ENCODE data around the gene WAPL. TPM values are rescaled to one million over a fixed set of nuclear protein-coding genes. Genes with fewer than 3 reads are reported as not detected.

WAPL gene
- polyA plus RNA-seq, 1 experiment: 24.5 TPM

DNA sequence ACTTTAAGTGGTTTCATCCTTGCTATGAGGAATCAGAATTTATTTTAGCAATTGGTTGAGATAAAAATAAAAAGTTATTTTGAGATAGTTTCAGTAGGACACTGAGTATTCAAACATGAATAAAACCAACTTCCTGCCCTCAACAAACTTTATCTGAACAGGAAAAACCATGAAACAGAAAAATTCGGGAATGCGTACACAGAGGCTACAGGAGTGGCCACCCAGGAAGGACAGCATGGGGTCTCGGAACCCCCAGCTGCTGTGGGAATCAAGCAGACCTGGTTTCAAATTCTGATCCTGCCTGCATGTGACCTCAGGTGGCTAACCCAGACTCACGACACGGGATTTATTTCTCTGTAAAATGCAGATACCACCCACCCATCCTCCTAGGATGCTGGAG lies 106.0 kb downstream of the WAPL start:
- Histone ChIP-seq H3K4me3 (ENCODE audit: low read depth, low read length) (no peak overlapping the region), H3K27ac (ENCODE audit: low read depth, low read length) (no peak overlapping the region), H3K27me3 (ENCODE audit: control insufficient read depth, insufficient read depth, low read length) (no peaks in the 10 kb centered on the region), H3K9me3 (ENCODE audit: control insufficient read depth, insufficient read depth, low read length) (no peaks in the 10 kb centered on the region; the same call in 1 of the 2 replicates)
- DNase-seq (ENCODE audit: low read depth, low spot score): no peak
- ChIA-PET POLR2A (no interaction called here), CTCF (no interaction called here)
- TF ChIP-seq, protein P1, sequence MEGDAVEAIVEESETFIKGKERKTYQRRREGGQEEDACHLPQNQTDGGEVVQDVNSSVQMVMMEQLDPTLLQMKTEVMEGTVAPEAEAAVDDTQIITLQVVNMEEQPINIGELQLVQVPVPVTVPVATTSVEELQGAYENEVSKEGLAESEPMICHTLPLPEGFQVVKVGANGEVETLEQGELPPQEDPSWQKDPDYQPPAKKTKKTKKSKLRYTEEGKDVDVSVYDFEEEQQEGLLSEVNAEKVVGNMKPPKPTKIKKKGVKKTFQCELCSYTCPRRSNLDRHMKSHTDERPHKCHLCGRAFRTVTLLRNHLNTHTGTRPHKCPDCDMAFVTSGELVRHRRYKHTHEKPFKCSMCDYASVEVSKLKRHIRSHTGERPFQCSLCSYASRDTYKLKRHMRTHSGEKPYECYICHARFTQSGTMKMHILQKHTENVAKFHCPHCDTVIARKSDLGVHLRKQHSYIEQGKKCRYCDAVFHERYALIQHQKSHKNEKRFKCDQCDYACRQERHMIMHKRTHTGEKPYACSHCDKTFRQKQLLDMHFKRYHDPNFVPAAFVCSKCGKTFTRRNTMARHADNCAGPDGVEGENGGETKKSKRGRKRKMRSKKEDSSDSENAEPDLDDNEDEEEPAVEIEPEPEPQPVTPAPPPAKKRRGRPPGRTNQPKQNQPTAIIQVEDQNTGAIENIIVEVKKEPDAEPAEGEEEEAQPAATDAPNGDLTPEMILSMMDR (IDR thresholded peaks at IDR 0.05; ENCODE audit: low read depth, low read length): no peak

DNA sequence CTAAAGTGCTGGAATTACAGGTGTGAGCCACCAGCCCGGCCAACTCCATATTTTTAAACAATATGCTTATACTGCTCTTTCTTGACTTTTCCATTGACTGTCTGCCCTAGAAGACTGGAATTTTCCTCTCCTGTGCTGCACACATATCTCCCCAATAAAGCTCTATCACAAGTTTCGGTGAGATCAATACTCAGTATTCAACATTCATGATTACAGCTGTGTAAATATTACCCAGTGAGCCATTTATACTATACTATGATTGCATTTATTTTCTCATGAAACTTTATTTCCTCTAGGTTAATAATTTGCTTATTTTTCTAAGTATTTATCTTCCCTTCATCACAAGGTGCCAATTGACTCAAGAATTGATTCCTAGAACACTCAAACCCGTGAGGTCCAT lies 106.5 kb downstream of the WAPL start:
- H3K4me3 ChIP-seq (ENCODE audit: low read depth, low read length): no peak overlapping the region
- POLR2A ChIA-PET: no interaction called here
- TF ChIP-seq, protein P1 (IDR thresholded peaks at IDR 0.05; ENCODE audit: low read depth, low read length): no peak

DNA sequence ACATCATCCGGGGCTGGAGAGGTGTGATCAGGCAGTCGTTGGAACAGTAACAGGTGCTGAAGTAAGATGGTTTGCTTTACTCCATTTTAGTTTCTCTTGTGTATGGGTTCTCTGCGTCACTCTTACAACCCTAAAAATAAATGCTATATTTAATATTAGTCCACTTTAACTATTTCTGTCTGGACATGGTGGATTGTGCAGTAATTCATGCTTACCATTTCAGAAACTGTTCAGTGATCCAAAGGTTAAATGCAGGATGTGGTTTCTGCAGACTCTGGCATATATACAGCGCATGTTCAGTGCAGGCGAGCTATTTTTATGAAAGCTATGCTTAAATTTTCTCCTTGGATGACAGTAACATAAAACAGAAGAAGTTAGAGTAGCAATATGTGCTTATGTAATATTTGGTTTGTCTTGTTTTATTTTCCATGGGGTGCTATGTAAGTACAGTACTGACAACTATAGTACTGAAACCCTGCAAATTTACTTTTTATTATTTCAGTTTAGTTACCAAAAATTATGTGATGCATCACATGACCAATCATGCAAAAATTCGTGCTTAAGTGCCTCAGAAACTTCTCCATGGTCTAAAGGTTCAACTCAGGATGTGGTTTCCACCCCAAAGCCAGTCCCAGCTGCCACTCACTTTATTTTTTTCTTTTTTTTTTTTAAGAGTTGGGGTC lies 108.4 kb downstream of the WAPL start:
- H3K27ac ChIP-seq (ENCODE audit: low read depth, low read length): no peak overlapping the region
- no peaks in the 10 kb centered on the region; the same call in 1 of the 2 replicates for H3K9me3 ChIP-seq (ENCODE audit: control insufficient read depth, insufficient read depth, low read length)
- ChIA-PET CTCF (interaction anchor here (0.9 kb wide), 1 partner anchor 13 kb away, joined by 3 read pairs; no protein-coding TSS in a partner anchor), POLR2A (no interaction called here)
- DNase-seq (ENCODE audit: low read depth, low spot score): no peak
- TF ChIP-seq, protein P1 (IDR thresholded peaks at IDR 0.05; ENCODE audit: low read depth, low read length): no peak
- no peak overlapping the region for H3K4me3 ChIP-seq (ENCODE audit: low read depth, low read length)
- no peaks in the 10 kb centered on the region for H3K27me3 ChIP-seq (ENCODE audit: control insufficient read depth, insufficient read depth, low read length)

More for the DNA sequence above, 106.5 kb downstream of the WAPL start:
- CTCF ChIA-PET: no interaction called here
- Histone ChIP-seq H3K27me3 (ENCODE audit: control insufficient read depth, insufficient read depth, low read length) (no peaks in the 10 kb centered on the region), H3K27ac (ENCODE audit: low read depth, low read length) (no peak overlapping the region), H3K9me3 (ENCODE audit: control insufficient read depth, insufficient read depth, low read length) (no peaks in the 10 kb centered on the region; the same call in 1 of the 2 replicates)
- DNase-seq (ENCODE audit: low read depth, low spot score): no peak

DNA sequence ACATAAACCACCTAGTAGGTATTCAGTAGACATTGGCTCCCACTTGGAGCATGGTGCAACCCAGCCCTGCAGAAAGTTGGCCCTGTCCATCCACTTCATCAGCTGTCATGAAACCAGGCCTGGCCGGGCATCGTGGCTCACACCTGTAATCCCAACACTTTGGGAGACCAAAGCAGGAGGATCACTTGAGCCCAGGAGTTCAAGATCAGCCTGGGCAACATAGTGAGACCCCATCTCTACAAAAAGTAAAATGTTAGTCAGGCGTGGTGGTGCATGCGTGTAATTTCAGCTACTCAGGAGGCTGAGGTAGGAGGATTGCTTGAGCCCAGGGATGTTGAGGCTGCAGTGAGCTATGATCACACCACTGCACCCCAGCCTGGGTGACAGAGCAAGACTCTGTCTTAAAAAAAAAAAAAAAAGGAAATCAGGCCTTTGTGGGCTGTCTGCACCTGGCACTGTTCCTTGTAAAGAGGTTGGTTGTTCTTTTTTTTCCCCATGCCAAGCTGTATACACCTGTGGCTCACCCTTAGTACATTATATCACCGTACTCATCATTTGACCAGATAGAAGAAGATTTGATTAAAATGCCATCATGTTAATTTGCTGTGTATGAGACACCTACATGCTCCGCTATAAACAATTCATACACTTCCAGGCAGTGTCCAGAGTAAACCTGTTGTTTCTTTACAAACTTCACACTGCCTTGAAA lies 109.6 kb downstream of the WAPL start:
- TF ChIP-seq, protein P1 (IDR thresholded peaks at IDR 0.05; ENCODE audit: low read depth, low read length): no peak
- no peak for DNase-seq (ENCODE audit: low read depth, low spot score)
- CTCF ChIA-PET: interaction anchor here (0.6 to 2.4 kb wide), 3 partner anchors 11 to 26 kb away, joined by 3 to 10 read pairs (median 6); no protein-coding TSS in a partner anchor
- POLR2A ChIA-PET: no interaction called here
- Histone ChIP-seq H3K27ac (ENCODE audit: low read depth, low read length) (peak overlapping the region; percentile 58), H3K9me3 (ENCODE audit: control insufficient read depth, insufficient read depth, low read length) (no peaks in the 10 kb centered on the region; the same call in 1 of the 2 replicates), H3K27me3 (ENCODE audit: control insufficient read depth, insufficient read depth, low read length) (no peaks in the 10 kb centered on the region), H3K4me3 (ENCODE audit: low read depth, low read length) (no peak overlapping the region)

Data from AG04450 (cell line).